WERI-Rb-1 (cell line): ENCODE measurements around the gene UBE2J2.

Source experiments
- DNase-seq: peaks from one replicate; pipeline ENCODE4 v3.0.0-alpha.2; 2020
- H3K27ac ChIP-seq: fragments of 250-450 bp; sonication (Bioruptor Pico); 2 replicates; pipeline ENCODE4 v1.5.1; 2020; ENCODE audit warnings: mild to moderate bottlenecking, moderate library complexity
- H3K27me3 ChIP-seq: fragments of 250-450 bp; sonication (Bioruptor Pico); 2 replicates; pipeline ENCODE4 v1.5.1; 2021; ENCODE audit warnings: mild to moderate bottlenecking, low read depth, moderate library complexity; ENCODE audit not compliant: insufficient read depth, severe bottlenecking
- H3K36me3 ChIP-seq: fragments of 250-450 bp; sonication (Bioruptor Pico); 2 replicates; pipeline ENCODE4 v1.5.1; 2020; ENCODE audit warnings: mild to moderate bottlenecking, moderate library complexity
- H3K4me3 ChIP-seq: 2 replicates; pipeline ENCODE4 v1.5.1; 2011; ENCODE audit warnings: low read depth, mild to moderate bottlenecking, control low read depth, low read length
- H3K9me3 ChIP-seq: fragments of 250-450 bp; sonication (Bioruptor Pico); 2 replicates; pipeline ENCODE4 v1.5.1; 2021; ENCODE audit warnings: mild to moderate bottlenecking, moderate library complexity; ENCODE audit not compliant: severe bottlenecking
- CTCF ChIP-seq: IDR thresholded peaks from 2 replicates; pipeline ENCODE4 v1.5.1; 2011; ENCODE audit warnings: low read depth, mild to moderate bottlenecking, control low read depth, inconsistent platforms, low read length

Gene UBE2J2

DNA sequence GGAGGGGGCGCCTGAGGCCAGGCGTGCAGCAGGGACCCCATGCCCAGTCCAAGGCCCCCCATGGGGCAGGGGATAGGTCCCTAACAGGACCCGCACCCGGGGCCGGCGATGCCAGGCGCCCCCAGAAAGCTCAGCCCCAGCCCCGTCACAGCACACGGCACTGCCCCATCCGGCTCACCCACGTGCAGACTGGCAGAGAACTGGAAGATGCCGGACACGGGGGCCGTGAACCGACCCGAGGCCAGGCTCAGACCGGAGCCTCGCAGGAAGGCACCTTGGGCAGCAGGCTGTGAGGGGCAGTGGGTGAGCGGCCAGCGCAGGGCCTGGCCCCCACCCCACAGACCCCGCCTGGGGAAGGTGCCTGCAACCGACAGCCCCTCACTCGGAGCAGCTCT, 30.4 kb downstream of the UBE2J2 start:
- TF ChIP-seq CTCF, result no peak
- Histone ChIP-seq H3K27ac (no peak overlapping the region), H3K4me3 (no peak overlapping the region), H3K27me3 (no peaks in the 10 kb centered on the region), H3K36me3 (no peaks in the 10 kb centered on the region), H3K9me3 (no peaks in the 10 kb centered on the region)
- DNase-seq, result no peak

DNA sequence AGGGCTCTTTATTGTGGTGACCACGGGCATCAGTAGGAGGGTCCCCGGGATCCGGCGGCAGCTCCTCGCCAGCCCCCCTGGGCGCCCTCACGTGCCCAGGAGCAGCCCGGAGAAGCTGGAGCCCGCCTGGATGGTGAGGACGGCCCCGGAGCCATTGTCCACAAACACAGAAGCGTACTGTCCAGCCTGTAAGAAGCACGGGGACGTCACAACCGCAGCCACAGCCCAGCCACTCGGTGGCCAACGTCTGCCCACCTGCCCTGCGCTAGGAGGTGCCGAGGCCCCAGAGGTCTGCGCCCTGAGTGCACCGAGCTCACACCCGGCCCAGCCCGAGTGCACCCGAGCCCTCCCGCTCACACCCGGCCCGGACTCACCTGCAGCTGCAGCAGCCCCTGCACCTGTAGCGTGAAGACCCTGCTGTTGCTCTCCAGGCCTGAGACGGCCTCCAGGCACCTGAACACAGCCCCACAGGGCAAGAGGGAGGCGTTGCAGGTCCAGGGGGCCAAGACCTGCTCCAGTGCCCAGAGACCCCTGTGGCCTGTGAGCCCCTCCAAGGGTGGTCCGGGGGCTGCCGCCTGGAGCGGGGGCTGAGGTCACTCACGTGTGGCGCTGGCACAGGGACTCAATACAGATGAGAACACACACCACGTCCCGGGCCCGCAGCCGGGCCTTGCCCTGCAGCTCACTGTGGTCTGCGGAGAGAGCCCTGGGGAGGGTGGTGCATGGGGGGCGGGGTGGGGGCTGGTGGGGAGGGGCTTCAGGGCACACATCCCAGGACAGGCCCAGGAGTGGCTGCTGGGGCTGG, 31.0 kb downstream of the UBE2J2 start:
- H3K27me3 ChIP-seq, result no peaks in the 10 kb centered on the region
- no peak for DNase-seq
- H3K4me3 ChIP-seq, result no peak overlapping the region
- no peak overlapping the region for H3K27ac ChIP-seq
- no peaks in the 10 kb centered on the region for H3K9me3 ChIP-seq
- no peak for TF ChIP-seq CTCF
- no peaks in the 10 kb centered on the region for H3K36me3 ChIP-seq

- no peaks in the 10 kb centered on the region for H3K27me3 ChIP-seq
- no peaks in the 10 kb centered on the region for H3K36me3 ChIP-seq
- H3K4me3 ChIP-seq, result no peak overlapping the region
- TF ChIP-seq CTCF, result no peak
- H3K9me3 ChIP-seq, result no peaks in the 10 kb centered on the region
- DNase-seq, result no peak
- no peak overlapping the region for H3K27ac ChIP-seq
Measured at GRCh38 chr1:1241588-1242219, 31.9 kb downstream of the UBE2J2 start.

GRCh38 chr1:1240822-1241587, 32.6 kb downstream of the UBE2J2 start:
- no peaks in the 10 kb centered on the region for H3K9me3 ChIP-seq
- no peak for TF ChIP-seq CTCF
- DNase-seq, result no peak
- H3K27ac ChIP-seq, result no peak overlapping the region
- no peaks in the 10 kb centered on the region for H3K36me3 ChIP-seq
- H3K4me3 ChIP-seq, result no peak overlapping the region
- H3K27me3 ChIP-seq, result no peaks in the 10 kb centered on the region

DNA sequence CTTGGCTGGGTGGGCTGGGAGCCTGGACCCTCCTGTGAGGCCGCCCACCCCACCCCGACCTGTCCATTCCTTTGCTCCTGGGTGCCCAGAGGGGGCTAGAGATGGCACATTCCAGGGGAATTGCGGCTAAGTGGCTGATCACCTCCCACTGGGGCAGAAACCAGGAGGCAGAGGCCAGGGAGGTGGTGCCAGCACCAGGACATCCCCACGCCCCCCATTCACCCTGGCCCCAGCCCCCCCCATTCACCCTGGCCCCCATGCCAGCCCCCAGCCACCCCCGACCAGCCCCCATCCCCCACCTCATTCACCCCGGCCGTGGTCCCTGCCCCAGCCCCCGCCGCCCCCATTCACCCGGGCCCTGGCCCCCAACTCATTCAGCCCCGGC, 33.3 kb downstream of the UBE2J2 start:
- no peak overlapping the region for H3K27ac ChIP-seq

More for the DNA sequence above, 33.3 kb downstream of the UBE2J2 start:
- no peak for TF ChIP-seq CTCF
- H3K9me3 ChIP-seq, result no peaks in the 10 kb centered on the region
- H3K36me3 ChIP-seq, result no peaks in the 10 kb centered on the region; the same call in 1 of the 2 replicates
- DNase-seq, result no peak
- H3K27me3 ChIP-seq, result no peaks in the 10 kb centered on the region
- no peak overlapping the region for H3K4me3 ChIP-seq
